Activated CD8-positive, alpha-beta memory T cell treated with anti-CD3 and anti-CD28 coated beads, Interleukin-2, amount 50 U/mL, for 24 hours (primary cell): ENCODE data around the gene OTUB2.

Experiments
- DNase-seq: peaks from one replicate; pipeline ENCODE4 v3.0.0-alpha.2; 2020; ENCODE audit errors: extremely low read depth

The OTUB2 gene

GRCh38 chr14:94041551-94042346 is 15.6 kb downstream of the OTUB2 start:
- no peak for DNase-seq

- DNase-seq, result no peak
Measured at GRCh38 chr14:94042433-94043091, 16.4 kb downstream of the OTUB2 start.

GRCh38 chr14:94043111-94043755 is 17.1 kb downstream of the OTUB2 start:
- no peak for DNase-seq

GRCh38 chr14:94043756-94044475 is 17.8 kb downstream of the OTUB2 start:
- no peak for DNase-seq

GRCh38 chr14:94044476-94045091 is 18.4 kb downstream of the OTUB2 start:
- no peak for DNase-seq

- DNase-seq, result no peak
Measured at GRCh38 chr14:94045101-94045500, 19.0 kb downstream of the OTUB2 start.

- DNase-seq, result no peak
Measured at GRCh38 chr14:94045563-94046345, 19.6 kb downstream of the OTUB2 start.

GRCh38 chr14:94046696-94047250 is 20.6 kb downstream of the OTUB2 start:
- no peak for DNase-seq

GRCh38 chr14:94047581-94047980 is 21.4 kb downstream of the OTUB2 start:
- DNase-seq, result no peak

- no peak for DNase-seq
Measured at GRCh38 chr14:94048691-94049624, 22.8 kb downstream of the OTUB2 start.

GRCh38 chr14:94049625-94050023 is 23.5 kb downstream of the OTUB2 start:
- DNase-seq, result no peak

GRCh38 chr14:94050231-94050880 is 24.2 kb downstream of the OTUB2 start:
- DNase-seq, result no peak

GRCh38 chr14:94051115-94051514 is 25.0 kb downstream of the OTUB2 start:
- no peak for DNase-seq

GRCh38 chr14:94051779-94052178 is 25.6 kb downstream of the OTUB2 start:
- no peak for DNase-seq

- DNase-seq, result no peak
Measured at GRCh38 chr14:94052199-94052598, 26.1 kb downstream of the OTUB2 start.

- no peak for DNase-seq
Measured at GRCh38 chr14:94052662-94053061, 26.5 kb downstream of the OTUB2 start.

- DNase-seq, result no peak
Measured at GRCh38 chr14:94054401-94054800, 28.3 kb downstream of the OTUB2 start.

GRCh38 chr14:94054936-94055335 is 28.8 kb downstream of the OTUB2 start:
- no peak for DNase-seq
